IMR-90 (cell line): Measurements from ENCODE around the gene GNAI2. TPM values are rescaled to one million over a fixed set of nuclear protein-coding genes. Genes with fewer than 3 reads are reported as not detected.
A peak's percentile ranks its signal among the peaks of the same experiment; 100 is the strongest.

Experiments
- ATAC-seq: fragments of 200-7000 bp; cut with Tn5 transposase; 2 replicates; pipeline ENCODE4 v1.9.1; 2020; ENCODE audit warnings: low read depth, mild to moderate bottlenecking, moderate library complexity
- BruUV-seq: library from RNA; stranded (reverse); fragments of 400-500 nt; replicated peaks from 2 replicates; lab custom pipeline; 2021; lab: Mats Ljungman, UMichigan
- CTCF ChIA-PET: fragments of 300-600 bp; formaldehyde crosslinking; extraction: SDS; loops from one replicate; lab custom pipeline; 2021; ENCODE audit warnings: antibody characterized with exemption; lab: Yijun Ruan, JAX
- POLR2A ChIA-PET: fragments of 300-600 bp; sonication (Branson Sonifier 250); formaldehyde crosslinking; loops from one replicate; lab custom pipeline; 2022; ENCODE audit warnings: antibody characterized with exemption; ENCODE audit not compliant: unreplicated experiment; lab: Charles Lee
- DNase-seq: peaks from one replicate; pipeline ENCODE4 v3.0.0; 2013
- H2AFZ ChIP-seq: replicated peaks from 2 replicates; pipeline ENCODE3; 2013; ENCODE audit warnings: low read length, mild to moderate bottlenecking; ENCODE audit not compliant: poor library complexity
- H2AK5ac ChIP-seq: 2 replicates; pipeline ENCODE4 v1.6.1; 2013; ENCODE audit warnings: low read depth, low read length, inconsistent platforms
- H2AK9ac ChIP-seq: replicated peaks from 2 replicates; pipeline ENCODE3; 2013; ENCODE audit warnings: mild to moderate bottlenecking, low read depth, low read length, moderate library complexity; ENCODE audit not compliant: poor library complexity
- H2BK120ac ChIP-seq: 2 replicates; pipeline ENCODE4 v1.6.1; 2013; ENCODE audit warnings: low read depth, low read length, inconsistent platforms
- H2BK15ac ChIP-seq: 3 replicates; pipeline ENCODE4 v1.6.1; 2013; ENCODE audit warnings: low read depth, low read length, inconsistent platforms
- H2BK20ac ChIP-seq: 2 replicates; pipeline ENCODE4 v1.6.1; 2013; ENCODE audit warnings: low read depth, mild to moderate bottlenecking, inconsistent platforms, low read length, moderate library complexity
- H2BK5ac ChIP-seq: 2 replicates; pipeline ENCODE4 v1.6.1; 2013; ENCODE audit warnings: mild to moderate bottlenecking, low read depth, low read length, inconsistent platforms; ENCODE audit not compliant: poor library complexity, severe bottlenecking
- H3K14ac ChIP-seq: replicated peaks from 2 replicates; pipeline ENCODE4 v1.6.1; 2013; ENCODE audit warnings: low read depth, low read length, inconsistent platforms
- H3K18ac ChIP-seq: 2 replicates; pipeline ENCODE4 v1.6.1; 2013; ENCODE audit warnings: low read depth, low read length, control low read depth
- H3K23ac ChIP-seq: 2 replicates; pipeline ENCODE4 v1.6.1; 2013; ENCODE audit warnings: low read depth, low read length, inconsistent platforms
- H3K27ac ChIP-seq: 2 replicates; pipeline ENCODE4 v1.5.1; 2013; ENCODE audit warnings: mild to moderate bottlenecking, control low read depth, low read length; ENCODE audit not compliant: insufficient read depth
- H3K27me3 ChIP-seq: 2 replicates; pipeline ENCODE4 v1.6.1; 2013; ENCODE audit warnings: low read length; ENCODE audit not compliant: control insufficient read depth, insufficient read depth
- H3K36me3 ChIP-seq: 2 replicates; pipeline ENCODE4 v1.6.1; 2013; ENCODE audit warnings: low read length, mixed read lengths; ENCODE audit not compliant: control insufficient read depth, insufficient read depth
- H3K4ac ChIP-seq: 2 replicates; pipeline ENCODE4 v1.6.1; 2013; ENCODE audit warnings: low read depth, low read length, inconsistent platforms
- H3K4me1 ChIP-seq: 2 replicates; pipeline ENCODE4 v1.6.1; 2013; ENCODE audit warnings: low read length, mixed read lengths; ENCODE audit not compliant: control insufficient read depth, insufficient read depth
- H3K4me2 ChIP-seq: 2 replicates; pipeline ENCODE4 v1.6.1; 2013; ENCODE audit warnings: low read depth, mild to moderate bottlenecking, control low read depth, low read length, moderate library complexity
- H3K4me3 ChIP-seq: 2 replicates; pipeline ENCODE4 v1.5.1; 2013; ENCODE audit warnings: low read depth, mild to moderate bottlenecking, control low read depth, low read length, moderate library complexity; ENCODE audit not compliant: insufficient read depth
- H3K56ac ChIP-seq: 2 replicates; pipeline ENCODE4 v1.6.1; 2013; ENCODE audit warnings: low read length, inconsistent platforms; ENCODE audit not compliant: insufficient read depth; ENCODE audit errors: extremely low read depth
- H3K79me1 ChIP-seq, 2 experiments: 2 replicates each; pipeline ENCODE4 v1.6.1; 2013; ENCODE audit warnings: low read length in 2 of 2, inconsistent platforms in 1 of 2, low read depth in 1 of 2
- H3K9ac ChIP-seq: 2 replicates; pipeline ENCODE4 v1.6.1; 2013; ENCODE audit warnings: low read depth, low read length, control low read depth
- H3K9me1 ChIP-seq: 2 replicates; pipeline ENCODE4 v1.6.1; 2013; ENCODE audit warnings: low read length, inconsistent platforms; ENCODE audit not compliant: insufficient read depth
- H3K9me3 ChIP-seq: 2 replicates; pipeline ENCODE4 v1.6.1; 2013; ENCODE audit warnings: low read length; ENCODE audit not compliant: control insufficient read depth, insufficient read depth
- H4K20me1 ChIP-seq: 2 replicates; pipeline ENCODE4 v1.6.1; 2013; ENCODE audit warnings: low read length, inconsistent platforms; ENCODE audit not compliant: insufficient read depth
- H4K5ac ChIP-seq: 2 replicates; pipeline ENCODE4 v1.6.1; 2013; ENCODE audit warnings: mild to moderate bottlenecking, low read depth, low read length, control low read depth
- H4K8ac ChIP-seq, 2 experiments: 2 replicates each; pipeline ENCODE4 v1.6.1; 2013; ENCODE audit warnings: low read depth in 2 of 2, low read length in 2 of 2, control low read depth in 1 of 2, inconsistent platforms in 1 of 2
- H4K91ac ChIP-seq: 2 replicates; pipeline ENCODE4 v1.6.1; 2013; ENCODE audit warnings: low read depth, low read length, inconsistent platforms; ENCODE audit not compliant: insufficient read depth
- CEBPB ChIP-seq: IDR thresholded peaks from 2 replicates; pipeline ENCODE4 v1.6.1; 2012; ENCODE audit warnings: low read depth, low read length, improper control_type of control experiment
- CHD1 ChIP-seq: IDR thresholded peaks from 2 replicates; pipeline ENCODE4 v1.6.1; 2012; ENCODE audit warnings: low read depth, low read length, improper control_type of control experiment
- FOS ChIP-seq: fragments of 150-350 bp; IDR thresholded peaks from 2 replicates; pipeline ENCODE4 v1.6.1; 2016; ENCODE audit warnings: low read depth, low read length
- RCOR1 ChIP-seq: IDR thresholded peaks from 2 replicates; pipeline ENCODE4 v1.6.1; 2012; ENCODE audit warnings: mild to moderate bottlenecking, low read length, improper control_type of control experiment; ENCODE audit not compliant: insufficient replicate concordance
- USF2 ChIP-seq: fragments of 150-350 bp; IDR thresholded peaks from 2 replicates; pipeline ENCODE4 v1.6.1; 2017; ENCODE audit warnings: mild to moderate bottlenecking, antibody characterized with exemption, low read length, low read depth
- WGBS, 2 experiments: methylation state at CpG; one replicate each; pipeline versions ENCODE4 v1.1.5 to v1.1.7; 2013; ENCODE audit warnings: missing lambda C conversion rate in 2 of 2; ENCODE audit not compliant: insufficient read length in 1 of 2; ENCODE audit errors: extremely low coverage in 2 of 2; 5-methylcytosine and 5-hydroxymethylcytosine counted together
- dilution Hi-C: fragments of 300-500 bp; cut with HindIII; formaldehyde crosslinking; loops from one replicate; pipeline ENCODE4 v1.14.3; 2018; ENCODE audit warnings: low sequenced_read_pairs; ENCODE audit not compliant: unreplicated experiment
- in situ Hi-C: fragments of 300-500 bp; cut with MboI; formaldehyde crosslinking; loops from 3 replicates; pipeline ENCODE4 v1.14.3; 2019; ENCODE audit warnings: low sequenced_read_pairs, inconsistent platforms, mixed read lengths
- intact Hi-C: fragments of 100-400 bp; cut with micrococcal nuclease; formaldehyde crosslinking; loops from 2 replicates; pipeline ENCODE4 v1.10.0; 2022
- polyA plus RNA-seq, 3 experiments: library from polyadenylated mRNA; depleted of rRNA; stranded (reverse); fragments of >200 nt; gene quantifications; 2 replicates each; pipeline ENCODE4 v1.2.3, GENCODE V29; 2012; ENCODE audit warnings: low replicate concordance in 1 of 3
- total RNA-seq: library from RNA; depleted of rRNA; stranded (reverse); fragments of >200 nt; gene quantifications from 2 replicates; pipeline ENCODE4 v1.2.3, GENCODE V29; 2012

Gene GNAI2
- total and polyA plus RNA-seq, 2 of the 4 experiments (the other 2 are of a cell fraction) = 867 to 1,079 TPM

GRCh38 chr3:50226888-50227389, 9.1 kb upstream of the GNAI2 start:
- peak overlapping the region; percentile 42 for H3K4me3 ChIP-seq
- intact Hi-C loops (loop anchor here (1.0 to 5.0 kb wide), 7 partner anchors 19 to 315 kb away; no protein-coding TSS in a partner anchor), dilution Hi-C loops (no loop called here), in situ Hi-C loops (loop anchor here (5.0 kb wide), 2 partner anchors 35 to 45 kb away; partner anchors contain the start of gene GNAT1)
- H3K4me2 ChIP-seq = peak overlapping the region; percentile 63
- BruUV-seq = no TSS peak
- peak overlapping the region; percentile 89 for H2AFZ ChIP-seq
- peak overlapping the region; percentile 54 for H3K27ac ChIP-seq
- H3K36me3 ChIP-seq = no peaks in the 10 kb centered on the region
- DNase-seq = no peak
- H3K9me3 ChIP-seq = no peaks in the 10 kb centered on the region
- H3K14ac ChIP-seq = no peak overlapping the region; the same call in 1 of the 2 replicates
- no peak overlapping the region for H2BK5ac ChIP-seq
- peak overlapping the region; percentile 70 for H3K4ac ChIP-seq
- H2BK20ac ChIP-seq = no peak overlapping the region
- H2BK15ac ChIP-seq = no peak overlapping the region
- peak overlapping the region; percentile 89 for H2AK9ac ChIP-seq
- TF ChIP-seq CEBPB = no peak
- no peak for TF ChIP-seq USF2
- TF ChIP-seq FOS = no peak
- TF ChIP-seq CHD1 = no peak
- TF ChIP-seq RCOR1 = no peak
- no peaks in the 10 kb centered on the region for H4K20me1 ChIP-seq
- 1% methylated on average over 22 of the region's 40 CpGs; no CpG with 5 or more reads in 1 of the 2 experiments for WGBS, 2 experiments
- peaks cover 9% of the 10 kb centered on the region; the same call in 1 of the 2 replicates for H3K9me1 ChIP-seq
- no peak overlapping the region for H3K18ac ChIP-seq
- peak overlapping the region; percentile 27 for H4K5ac ChIP-seq
- peak overlapping the region; percentile 53; the same call in 1 of the 2 replicates for H3K23ac ChIP-seq
- H3K56ac ChIP-seq = peak overlapping the region; percentile 26; the same call in 1 of the 2 replicates
- H3K4me1 ChIP-seq = peaks cover 7% of the 10 kb centered on the region
- H3K79me1 ChIP-seq = peaks cover 0 to 10% of the 10 kb centered on the region in 2 experiments; a peak in 2 of 4 replicates
- H3K9ac ChIP-seq = peak overlapping the region; percentile 58
- peak overlapping the region; percentile 62; the same call in 1 of the 2 replicates for H4K91ac ChIP-seq
- H2AK5ac ChIP-seq = peak overlapping the region; percentile 71; the same call in 1 of the 2 replicates
- H3K27me3 ChIP-seq = peaks cover 3% of the 10 kb centered on the region; the same call in 1 of the 2 replicates
- peak overlapping the region; percentile 24; the same call in 1 of the 2 replicates for H2BK120ac ChIP-seq
- peak; percentile 32 for ATAC-seq
- ChIA-PET CTCF (interaction anchor here (0.5 to 2.7 kb wide), 12 partner anchors 8 to 53 kb away, joined by 3 to 22 read pairs (median 5); no protein-coding TSS in a partner anchor), POLR2A (no interaction called here)
- H4K8ac ChIP-seq = peak overlapping the region; percentile 85 to 98
